Measurements from ENCODE around the gene LTV1.

DNA sequence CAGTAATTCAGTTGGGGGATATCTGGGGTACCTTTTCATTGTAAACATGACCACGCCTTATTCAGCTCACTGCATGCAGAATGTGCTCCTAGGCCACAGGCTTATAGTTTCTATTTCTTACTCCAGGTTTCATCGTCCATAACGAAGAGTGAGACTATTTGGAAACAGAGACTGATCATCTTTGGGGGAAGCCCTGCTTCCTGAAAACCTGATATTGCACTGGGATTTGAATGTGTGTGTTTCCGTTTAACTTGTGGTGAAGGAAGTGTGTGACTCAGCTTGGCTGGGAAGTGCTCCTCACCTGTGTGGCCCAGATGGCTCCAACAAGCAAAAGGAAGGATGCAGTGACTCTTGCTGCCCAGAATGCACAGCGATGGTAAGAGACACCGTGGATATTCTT is 19.6 kb upstream of the LTV1 start:
- TF ChIP-seq, protein P1, sequence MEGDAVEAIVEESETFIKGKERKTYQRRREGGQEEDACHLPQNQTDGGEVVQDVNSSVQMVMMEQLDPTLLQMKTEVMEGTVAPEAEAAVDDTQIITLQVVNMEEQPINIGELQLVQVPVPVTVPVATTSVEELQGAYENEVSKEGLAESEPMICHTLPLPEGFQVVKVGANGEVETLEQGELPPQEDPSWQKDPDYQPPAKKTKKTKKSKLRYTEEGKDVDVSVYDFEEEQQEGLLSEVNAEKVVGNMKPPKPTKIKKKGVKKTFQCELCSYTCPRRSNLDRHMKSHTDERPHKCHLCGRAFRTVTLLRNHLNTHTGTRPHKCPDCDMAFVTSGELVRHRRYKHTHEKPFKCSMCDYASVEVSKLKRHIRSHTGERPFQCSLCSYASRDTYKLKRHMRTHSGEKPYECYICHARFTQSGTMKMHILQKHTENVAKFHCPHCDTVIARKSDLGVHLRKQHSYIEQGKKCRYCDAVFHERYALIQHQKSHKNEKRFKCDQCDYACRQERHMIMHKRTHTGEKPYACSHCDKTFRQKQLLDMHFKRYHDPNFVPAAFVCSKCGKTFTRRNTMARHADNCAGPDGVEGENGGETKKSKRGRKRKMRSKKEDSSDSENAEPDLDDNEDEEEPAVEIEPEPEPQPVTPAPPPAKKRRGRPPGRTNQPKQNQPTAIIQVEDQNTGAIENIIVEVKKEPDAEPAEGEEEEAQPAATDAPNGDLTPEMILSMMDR (conservative IDR thresholded peaks at IDR 0.05; ENCODE audit: low read depth, low read length), result no peak
- no peak for TF ChIP-seq POLR2A (IDR thresholded peaks at IDR 0.05; ENCODE audit: low read depth, low read length)
- TF ChIP-seq RAD21 (IDR thresholded peaks at IDR 0.05; ENCODE audit: low read length), result no peak
- TF ChIP-seq NFE2L2 (IDR thresholded peaks at IDR 0.05; ENCODE audit: low read depth, low read length), result no peak

Measured in IMR-90 (cell line).